ENCODE results near the gene GNG3. TPM values are rescaled to one million over a fixed set of nuclear protein-coding genes. Genes with fewer than 3 reads are reported as not detected.
A peak's percentile ranks its signal among the peaks of the same experiment; 100 is the strongest.
"Not testable (repeated sequence)": the region's sequence is repeated elsewhere in the genome, so short reads cannot be mapped to it uniquely, and the experiment has no call there.

GNG3 gene
- total RNA-seq, 1 experiment from 2014 or later, result not detected

- H3K27me3 Mint-ChIP-seq (ENCODE audit: insufficient read depth, unreplicated experiment), result no peaks in the 10 kb centered on the region
- BruUV-seq (replicated peaks), result no TSS peak
- peaks cover 63% of the 10 kb centered on the region for H3K36me3 Mint-ChIP-seq (ENCODE audit: insufficient read depth, unreplicated experiment)
- no peaks in the 10 kb centered on the region for H3K9me3 Mint-ChIP-seq (ENCODE audit: unreplicated experiment)
- H3K4me1 Mint-ChIP-seq (ENCODE audit: insufficient read depth, unreplicated experiment), result peaks cover 6% of the 10 kb centered on the region
- no peak overlapping the region for H3K27ac Mint-ChIP-seq (ENCODE audit: low read depth, unreplicated experiment)
- peak; percentile 86 for DNase-seq (ENCODE audit: unreplicated experiment)
- intact Hi-C loops (cut with micrococcal nuclease), result loop anchor here (1.0 to 2.0 kb wide), 3 partner anchors 14 to 299 kb away; partner anchors contain the start of genes EML3 and ROM1
- peak; percentile 80 for TF ChIP-seq CTCF (IDR thresholded peaks at IDR 0.05; ENCODE audit: unreplicated experiment)
- ChIA-PET POLR2A (interaction anchor here (0.7 to 2.0 kb wide), 7 partner anchors 11 to 42 kb away, joined by 3 to 8 read pairs (median 6); partner anchors contain the start of genes C11orf98, CSKMT, INTS5 and UBXN1), CTCF (interaction anchor here (0.5 to 7.6 kb wide), 18 partner anchors 9 to 604 kb away, joined by 3 to 72 read pairs (median 4); partner anchors contain the start of genes BSCL2, C11orf98 and GNG3)
- H3K4me3 Mint-ChIP-seq (ENCODE audit: unreplicated experiment), result no peak overlapping the region
Observed at GRCh38 chr11:62694455-62695167, 12.9 kb upstream of the GNG3 start.

- Mint-ChIP-seq H3K4me1 (ENCODE audit: insufficient read depth, unreplicated experiment) (peaks cover 14% of the 10 kb centered on the region), H3K4me3 (ENCODE audit: unreplicated experiment) (no peak overlapping the region), H3K27ac (ENCODE audit: low read depth, unreplicated experiment) (peak overlapping the region; percentile 16), H3K36me3 (ENCODE audit: insufficient read depth, unreplicated experiment) (peaks cover 46% of the 10 kb centered on the region), H3K9me3 (ENCODE audit: unreplicated experiment) (no peaks in the 10 kb centered on the region), H3K27me3 (ENCODE audit: insufficient read depth, unreplicated experiment) (no peaks in the 10 kb centered on the region)
- BruUV-seq (replicated peaks), result no TSS peak
- TF ChIP-seq CTCF (IDR thresholded peaks at IDR 0.05; ENCODE audit: unreplicated experiment), result no peak
- ChIA-PET CTCF (interaction anchor here (0.6 to 7.0 kb wide), 3 partner anchors 9 to 307 kb away, joined by 3 to 38 read pairs (median 14); no protein-coding TSS in a partner anchor), POLR2A (interaction anchor here (1.0 to 2.6 kb wide), 4 partner anchors 23 to 51 kb away, joined by 3 to 8 read pairs (median 4); partner anchors contain the start of genes C11orf98, CSKMT, LBHD1 and UBXN1)
- DNase-seq (ENCODE audit: unreplicated experiment), result no peak
- intact Hi-C loops (cut with micrococcal nuclease), result no loop called here
Observed at GRCh38 chr11:62702246-62702645, 5.2 kb upstream of the GNG3 start.

GRCh38 chr11:62703921-62704320 lies 3.6 kb upstream of the GNG3 start:
- BruUV-seq (replicated peaks); DNase-seq (ENCODE audit: unreplicated experiment); H3K4me3 Mint-ChIP-seq (ENCODE audit: unreplicated experiment); H3K9me3 Mint-ChIP-seq (ENCODE audit: unreplicated experiment); H3K27ac Mint-ChIP-seq (ENCODE audit: low read depth, unreplicated experiment); intact Hi-C loops (cut with micrococcal nuclease); H3K27me3 Mint-ChIP-seq (ENCODE audit: insufficient read depth, unreplicated experiment): not testable (repeated sequence)
- peaks cover 19% of the 10 kb centered on the region for H3K4me1 Mint-ChIP-seq (ENCODE audit: insufficient read depth, unreplicated experiment)
- CTCF ChIA-PET, result interaction anchor here (0.6 to 7.0 kb wide), 4 partner anchors 10 to 159 kb away, joined by 3 to 38 read pairs (median 18); no protein-coding TSS in a partner anchor
- H3K36me3 Mint-ChIP-seq (ENCODE audit: insufficient read depth, unreplicated experiment), result peaks cover 33% of the 10 kb centered on the region
- POLR2A ChIA-PET, result interaction anchor here (0.6 to 2.6 kb wide), 5 partner anchors 23 to 857 kb away, joined by 3 to 8 read pairs (median 5); partner anchors contain the start of genes C11orf98, CSKMT and UBXN1

- H3K4me3 Mint-ChIP-seq (ENCODE audit: unreplicated experiment), result peak overlapping the region; percentile 92
- no peak for TF ChIP-seq CTCF (IDR thresholded peaks at IDR 0.05; ENCODE audit: unreplicated experiment)
- POLR2A ChIA-PET, result interaction anchor here (0.6 to 15.7 kb wide), 28 partner anchors 10 to 745 kb away, joined by 3 to 197 read pairs (median 5); partner anchors contain the start of genes B3GAT3, C11orf98, CSKMT and EEF1G
- H3K9me3 Mint-ChIP-seq (ENCODE audit: unreplicated experiment), result no peaks in the 10 kb centered on the region
- BruUV-seq (replicated peaks), result TSS peak; percentile 2
- intact Hi-C loops (cut with micrococcal nuclease), result no loop called here
- CTCF ChIA-PET, result interaction anchor here (0.6 to 7.0 kb wide), 4 partner anchors 12 to 25 kb away, joined by 3 to 38 read pairs (median 18); no protein-coding TSS in a partner anchor
- peaks cover 25% of the 10 kb centered on the region for H3K4me1 Mint-ChIP-seq (ENCODE audit: insufficient read depth, unreplicated experiment)
- no peak for DNase-seq (ENCODE audit: unreplicated experiment)
- peak overlapping the region; percentile 94 for H3K27ac Mint-ChIP-seq (ENCODE audit: low read depth, unreplicated experiment)
- H3K36me3 Mint-ChIP-seq (ENCODE audit: insufficient read depth, unreplicated experiment), result peaks cover 41% of the 10 kb centered on the region
- H3K27me3 Mint-ChIP-seq (ENCODE audit: insufficient read depth, unreplicated experiment), result no peaks in the 10 kb centered on the region
Observed at GRCh38 chr11:62705413-62705812, 2.1 kb upstream of the GNG3 start.

All from MCF 10A (cell line).